Measurements from ENCODE around the gene TRAPPC10. TPM values are rescaled to one million over a fixed set of nuclear protein-coding genes. Genes with fewer than 3 reads are reported as not detected.
"Not testable (repeated sequence)": the region's sequence is repeated elsewhere in the genome, so short reads cannot be mapped to it uniquely, and the experiment has no call there.

TRAPPC10 gene
- polyA plus RNA-seq, 1 experiment = 26.0 TPM

DNA sequence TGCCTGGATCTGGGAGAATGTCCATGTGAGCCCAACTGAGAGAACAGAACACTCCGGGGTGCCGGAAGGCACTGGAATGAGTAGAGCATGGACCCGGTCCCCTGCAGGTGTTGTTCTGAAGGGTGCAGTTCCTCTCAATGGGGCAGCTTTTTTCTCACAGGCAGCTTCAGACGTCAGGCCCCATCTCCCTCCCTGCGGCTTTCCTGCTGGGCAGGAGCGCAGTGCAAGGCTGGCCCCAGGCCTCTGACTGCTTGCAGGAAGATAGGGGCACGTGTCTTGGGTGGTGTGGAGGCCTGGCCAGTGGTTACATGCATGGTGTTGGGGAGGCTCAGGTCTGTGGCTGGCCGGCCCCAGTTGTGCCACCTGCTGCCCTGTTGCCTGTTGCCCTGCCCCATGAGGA lies 131.9 kb downstream of the TRAPPC10 start:
- POLR2A ChIA-PET; CTCF ChIA-PET; H3K27me3 ChIP-seq (ENCODE audit: control insufficient read depth, insufficient read depth, low read length); DNase-seq (ENCODE audit: low read depth, low spot score); H3K9me3 ChIP-seq (ENCODE audit: control insufficient read depth, insufficient read depth, low read length); H3K4me3 ChIP-seq (ENCODE audit: low read depth, low read length); H3K27ac ChIP-seq (ENCODE audit: low read depth, low read length): not testable (repeated sequence)

DNA sequence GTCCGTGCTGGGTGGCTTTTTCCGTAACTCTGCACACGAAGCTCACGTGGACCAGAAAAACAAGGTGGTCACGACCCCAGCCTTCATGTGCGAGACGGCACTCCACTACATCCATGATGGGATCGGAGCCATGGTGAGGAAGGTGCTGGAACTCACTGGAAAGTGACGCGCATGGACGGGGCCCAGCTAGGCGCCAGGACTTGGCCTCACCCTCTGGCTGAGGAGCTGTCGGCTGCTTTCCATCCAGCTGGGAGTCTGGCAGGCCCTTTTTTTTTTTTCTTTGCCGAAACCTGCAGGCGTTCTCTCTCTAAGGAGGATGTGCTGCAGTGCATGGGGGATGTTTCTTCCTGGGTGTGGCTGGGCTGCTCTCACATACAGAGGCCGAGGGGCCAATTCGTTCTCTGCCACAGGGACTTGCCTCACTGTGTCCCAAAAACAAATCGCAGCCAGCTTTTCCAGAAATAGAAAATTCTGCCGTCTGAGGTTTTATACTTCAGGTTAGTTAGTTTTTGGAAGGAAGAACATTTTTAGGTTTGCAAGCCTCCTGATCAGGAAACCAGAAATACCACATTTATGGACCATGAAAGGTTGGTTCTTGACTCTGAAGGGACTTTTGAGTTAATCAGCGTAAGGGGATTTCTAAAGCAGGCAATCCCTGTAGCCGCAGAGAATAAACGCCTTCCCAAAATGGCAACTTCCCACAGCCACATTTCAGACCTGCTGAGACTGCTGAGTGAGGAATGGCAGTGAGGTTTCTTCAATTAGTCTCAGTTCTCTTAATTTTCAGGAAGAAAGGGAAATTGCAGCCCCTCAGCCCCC lies 132.9 kb downstream of the TRAPPC10 start:
- POLR2A ChIA-PET; H3K27me3 ChIP-seq (ENCODE audit: control insufficient read depth, insufficient read depth, low read length); H3K27ac ChIP-seq (ENCODE audit: low read depth, low read length); H3K4me3 ChIP-seq (ENCODE audit: low read depth, low read length); CTCF ChIA-PET; DNase-seq (ENCODE audit: low read depth, low spot score); H3K9me3 ChIP-seq (ENCODE audit: control insufficient read depth, insufficient read depth, low read length): not testable (repeated sequence)

DNA sequence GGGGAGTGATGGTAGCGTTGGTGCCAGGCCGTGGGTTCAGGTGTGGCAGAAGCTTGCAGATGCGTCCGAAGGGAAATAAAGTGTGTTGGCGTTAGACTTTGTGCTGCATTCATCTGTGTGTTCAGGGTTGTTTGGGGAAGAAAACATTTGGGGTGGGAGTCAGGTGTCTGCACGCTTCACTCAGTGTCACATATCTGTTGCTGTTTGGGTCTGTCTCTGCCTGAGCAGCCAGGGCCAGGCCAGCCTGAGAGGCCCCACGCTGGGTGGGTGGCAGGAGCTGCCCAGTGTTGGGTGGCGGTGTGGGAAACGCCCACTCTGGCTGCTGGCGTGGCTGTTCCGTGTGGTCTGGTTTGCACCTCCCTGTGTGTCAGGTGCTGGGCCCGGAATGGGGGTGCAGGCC lies 133.5 kb downstream of the TRAPPC10 start:
- H3K9me3 ChIP-seq (ENCODE audit: control insufficient read depth, insufficient read depth, low read length); H3K27ac ChIP-seq (ENCODE audit: low read depth, low read length); CTCF ChIA-PET; POLR2A ChIA-PET; DNase-seq (ENCODE audit: low read depth, low spot score); H3K4me3 ChIP-seq (ENCODE audit: low read depth, low read length); H3K27me3 ChIP-seq (ENCODE audit: control insufficient read depth, insufficient read depth, low read length): not testable (repeated sequence)

DNA sequence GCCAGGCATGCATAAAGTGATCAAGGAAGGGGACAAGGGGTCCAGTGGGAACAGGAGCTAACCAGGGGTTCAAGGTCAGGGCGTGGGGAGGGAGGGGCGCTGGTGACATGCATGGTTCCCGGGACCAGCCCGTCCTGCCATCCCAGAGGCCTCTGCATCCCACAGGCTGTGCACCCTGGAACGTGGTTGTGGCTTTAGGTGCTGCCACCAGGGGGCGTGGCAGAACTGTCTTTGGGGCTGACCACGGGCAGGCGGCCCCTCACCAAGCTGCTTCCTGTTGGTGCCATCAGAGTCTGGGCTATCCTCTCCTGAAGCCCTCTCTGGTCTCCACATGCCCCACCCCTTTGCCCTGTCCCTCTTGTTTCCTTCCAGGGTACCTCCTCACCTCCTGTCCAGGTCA lies 135.0 kb downstream of the TRAPPC10 start:
- H3K9me3 ChIP-seq (ENCODE audit: control insufficient read depth, insufficient read depth, low read length); H3K4me3 ChIP-seq (ENCODE audit: low read depth, low read length); POLR2A ChIA-PET; H3K27ac ChIP-seq (ENCODE audit: low read depth, low read length); CTCF ChIA-PET; DNase-seq (ENCODE audit: low read depth, low spot score); H3K27me3 ChIP-seq (ENCODE audit: control insufficient read depth, insufficient read depth, low read length): not testable (repeated sequence)

DNA sequence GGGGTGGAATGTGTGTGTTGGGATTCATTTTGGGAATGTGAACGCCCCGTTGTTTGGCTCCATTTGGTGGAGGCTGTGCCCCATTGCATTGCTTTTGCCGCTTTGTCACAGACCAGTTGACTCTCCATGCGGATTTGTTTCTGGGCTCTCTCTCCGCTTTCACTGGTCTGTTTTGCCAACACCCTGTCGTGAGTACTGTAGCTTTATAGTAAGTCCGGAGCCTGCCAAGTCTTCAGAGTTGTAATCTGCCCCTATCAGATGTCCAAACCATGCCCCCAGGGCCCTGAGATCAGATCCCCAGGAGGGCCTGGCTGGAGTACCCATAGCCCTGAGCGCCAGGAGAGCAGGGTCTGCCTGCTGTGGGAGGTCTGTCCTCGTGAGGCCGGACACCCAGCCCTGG lies 138.1 kb downstream of the TRAPPC10 start:
- H3K27ac ChIP-seq (ENCODE audit: low read depth, low read length); H3K9me3 ChIP-seq (ENCODE audit: control insufficient read depth, insufficient read depth, low read length); DNase-seq (ENCODE audit: low read depth, low spot score); POLR2A ChIA-PET; H3K4me3 ChIP-seq (ENCODE audit: low read depth, low read length); H3K27me3 ChIP-seq (ENCODE audit: control insufficient read depth, insufficient read depth, low read length); CTCF ChIA-PET: not testable (repeated sequence)

DNA sequence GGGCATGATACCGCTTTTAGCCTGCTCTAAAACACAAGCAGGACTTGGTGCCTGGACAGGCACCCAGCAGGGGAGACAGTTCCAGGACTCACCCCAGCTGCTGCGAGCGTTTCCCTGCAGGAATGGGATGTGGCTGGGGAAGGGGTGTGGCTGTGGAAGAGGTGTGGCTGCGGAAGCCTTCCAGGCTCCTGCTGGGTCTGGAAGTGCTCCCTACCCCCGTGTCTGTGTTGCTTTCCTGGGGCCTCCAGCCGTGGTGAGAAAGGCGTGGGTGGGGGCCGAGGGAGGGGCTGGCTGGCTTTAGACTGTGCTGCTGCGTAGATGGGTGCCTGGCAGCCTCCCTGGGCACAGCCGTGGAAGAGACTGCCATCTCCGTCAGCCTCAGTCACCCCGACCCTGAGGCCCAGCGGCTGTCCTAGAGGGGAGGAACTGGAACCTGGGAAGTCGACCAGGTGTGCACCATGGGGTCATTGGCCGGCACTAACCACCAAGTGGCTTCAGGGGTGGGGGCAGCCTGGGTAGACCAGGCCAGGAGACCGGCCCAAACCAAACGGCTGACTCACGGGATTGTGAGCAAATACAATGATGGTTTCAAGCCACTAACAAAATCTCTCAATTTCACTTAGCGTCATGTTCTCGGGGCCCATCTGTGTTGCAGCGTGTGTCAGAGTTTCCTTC lies 141.2 kb downstream of the TRAPPC10 start:
- H3K9me3 ChIP-seq (ENCODE audit: control insufficient read depth, insufficient read depth, low read length); DNase-seq (ENCODE audit: low read depth, low spot score); POLR2A ChIA-PET; CTCF ChIA-PET; H3K27ac ChIP-seq (ENCODE audit: low read depth, low read length); H3K4me3 ChIP-seq (ENCODE audit: low read depth, low read length); H3K27me3 ChIP-seq (ENCODE audit: control insufficient read depth, insufficient read depth, low read length): not testable (repeated sequence)

DNA sequence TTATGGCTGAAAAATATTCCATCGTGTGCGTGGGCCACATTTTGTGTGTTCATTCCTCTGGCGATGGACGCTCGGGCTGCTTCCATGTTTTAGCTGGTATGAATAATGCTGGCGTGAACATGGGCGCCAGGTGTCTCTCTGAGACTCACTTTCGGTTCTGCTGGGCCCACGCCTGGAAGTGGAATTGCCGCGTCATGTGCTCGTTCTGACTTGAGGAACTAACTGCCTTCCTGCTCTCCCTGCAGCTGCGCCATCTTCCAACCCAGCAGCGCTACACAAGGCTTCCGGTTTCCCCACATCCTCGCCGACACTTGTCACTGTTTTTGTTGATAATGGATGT lies 141.8 kb downstream of the TRAPPC10 start:
- H3K27ac ChIP-seq (ENCODE audit: low read depth, low read length); H3K4me3 ChIP-seq (ENCODE audit: low read depth, low read length); H3K9me3 ChIP-seq (ENCODE audit: control insufficient read depth, insufficient read depth, low read length); DNase-seq (ENCODE audit: low read depth, low spot score); CTCF ChIA-PET; H3K27me3 ChIP-seq (ENCODE audit: control insufficient read depth, insufficient read depth, low read length); POLR2A ChIA-PET: not testable (repeated sequence)

DNA sequence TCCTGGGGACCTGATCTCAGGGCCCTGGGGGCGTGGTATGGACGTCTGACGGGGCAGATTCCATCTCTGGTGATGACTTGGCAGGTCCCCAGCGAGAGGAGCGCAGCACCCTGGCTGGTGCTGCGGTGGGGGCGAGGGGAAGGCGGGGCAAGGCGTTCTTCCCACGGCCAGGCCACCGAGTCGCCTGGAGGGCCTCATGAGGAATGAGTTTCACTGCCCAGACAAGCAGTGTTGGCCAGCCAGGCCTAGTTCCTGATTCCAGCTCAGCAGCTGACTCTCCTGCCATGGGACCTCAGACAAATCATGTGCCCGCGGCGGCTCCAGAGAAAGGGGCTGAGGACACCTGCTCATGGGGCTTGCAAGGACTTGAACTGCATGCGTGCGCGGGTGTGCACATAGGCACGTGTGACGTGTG lies 142.7 kb downstream of the TRAPPC10 start:
- H3K9me3 ChIP-seq (ENCODE audit: control insufficient read depth, insufficient read depth, low read length); H3K4me3 ChIP-seq (ENCODE audit: low read depth, low read length); H3K27ac ChIP-seq (ENCODE audit: low read depth, low read length); CTCF ChIA-PET; DNase-seq (ENCODE audit: low read depth, low spot score); POLR2A ChIA-PET; H3K27me3 ChIP-seq (ENCODE audit: control insufficient read depth, insufficient read depth, low read length): not testable (repeated sequence)

DNA sequence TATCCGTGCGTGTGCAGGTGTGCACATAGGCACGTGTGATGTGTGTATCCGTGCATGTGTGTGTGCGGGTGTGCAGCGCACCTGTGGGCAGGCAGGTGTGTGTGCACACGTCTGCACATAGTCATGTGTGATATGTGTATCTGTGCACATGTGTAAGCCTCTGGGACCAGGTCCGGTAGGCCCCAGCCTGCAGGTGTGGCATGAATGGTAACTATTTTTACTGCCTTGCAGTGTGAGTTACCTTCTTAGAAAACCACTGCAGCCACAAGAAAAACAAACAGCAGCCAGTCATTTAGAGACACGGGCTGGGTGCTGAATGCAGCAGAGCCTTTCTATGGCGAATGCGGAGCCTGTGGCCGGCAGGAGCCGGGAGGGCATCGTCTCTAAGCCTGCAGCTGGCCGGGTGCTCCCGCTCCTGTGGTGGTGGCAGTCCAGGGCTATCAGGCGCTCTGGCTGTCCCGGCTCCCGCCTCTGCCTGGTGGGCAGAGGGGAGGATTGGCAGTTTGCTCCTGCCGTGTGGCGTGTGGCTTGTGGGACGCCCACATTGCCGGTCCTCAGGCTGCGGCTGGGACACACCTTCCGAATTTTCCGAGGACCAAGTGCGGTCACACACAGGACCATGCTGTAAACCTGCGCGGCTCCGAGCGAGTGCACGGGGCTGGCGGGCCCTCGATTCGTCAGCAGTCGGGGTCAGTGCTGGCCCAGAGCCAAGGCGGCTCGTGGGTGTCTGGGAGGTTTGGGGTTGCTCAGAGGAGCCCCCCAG lies 143.3 kb downstream of the TRAPPC10 start:
- DNase-seq (ENCODE audit: low read depth, low spot score); H3K27me3 ChIP-seq (ENCODE audit: control insufficient read depth, insufficient read depth, low read length); CTCF ChIA-PET; POLR2A ChIA-PET; H3K4me3 ChIP-seq (ENCODE audit: low read depth, low read length); H3K9me3 ChIP-seq (ENCODE audit: control insufficient read depth, insufficient read depth, low read length); H3K27ac ChIP-seq (ENCODE audit: low read depth, low read length): not testable (repeated sequence)

DNA sequence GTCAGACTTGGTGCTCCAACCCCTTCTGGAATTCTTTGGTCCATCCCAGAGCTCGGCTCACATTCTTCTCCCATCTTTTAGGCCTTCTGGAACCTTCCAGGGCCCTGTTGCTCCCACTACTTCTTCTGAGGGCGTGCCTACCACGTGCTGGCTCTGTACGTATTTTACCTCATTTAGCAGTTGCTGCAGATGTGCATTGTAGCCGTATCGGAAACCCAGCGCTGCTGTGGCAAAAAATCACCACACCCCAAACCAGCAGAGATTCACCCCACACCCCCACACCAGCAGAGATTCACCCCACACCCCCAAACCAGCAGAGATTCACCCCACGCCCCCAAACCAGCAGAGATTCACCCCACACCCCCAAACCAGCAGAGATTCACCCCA lies 143.9 kb downstream of the TRAPPC10 start:
- CTCF ChIA-PET; DNase-seq (ENCODE audit: low read depth, low spot score); H3K9me3 ChIP-seq (ENCODE audit: control insufficient read depth, insufficient read depth, low read length); H3K27me3 ChIP-seq (ENCODE audit: control insufficient read depth, insufficient read depth, low read length); POLR2A ChIA-PET; H3K27ac ChIP-seq (ENCODE audit: low read depth, low read length); H3K4me3 ChIP-seq (ENCODE audit: low read depth, low read length): not testable (repeated sequence)

All from AG04450 (cell line).